ENCODE measurements around the gene SLC7A6.

Gene SLC7A6

DNA sequence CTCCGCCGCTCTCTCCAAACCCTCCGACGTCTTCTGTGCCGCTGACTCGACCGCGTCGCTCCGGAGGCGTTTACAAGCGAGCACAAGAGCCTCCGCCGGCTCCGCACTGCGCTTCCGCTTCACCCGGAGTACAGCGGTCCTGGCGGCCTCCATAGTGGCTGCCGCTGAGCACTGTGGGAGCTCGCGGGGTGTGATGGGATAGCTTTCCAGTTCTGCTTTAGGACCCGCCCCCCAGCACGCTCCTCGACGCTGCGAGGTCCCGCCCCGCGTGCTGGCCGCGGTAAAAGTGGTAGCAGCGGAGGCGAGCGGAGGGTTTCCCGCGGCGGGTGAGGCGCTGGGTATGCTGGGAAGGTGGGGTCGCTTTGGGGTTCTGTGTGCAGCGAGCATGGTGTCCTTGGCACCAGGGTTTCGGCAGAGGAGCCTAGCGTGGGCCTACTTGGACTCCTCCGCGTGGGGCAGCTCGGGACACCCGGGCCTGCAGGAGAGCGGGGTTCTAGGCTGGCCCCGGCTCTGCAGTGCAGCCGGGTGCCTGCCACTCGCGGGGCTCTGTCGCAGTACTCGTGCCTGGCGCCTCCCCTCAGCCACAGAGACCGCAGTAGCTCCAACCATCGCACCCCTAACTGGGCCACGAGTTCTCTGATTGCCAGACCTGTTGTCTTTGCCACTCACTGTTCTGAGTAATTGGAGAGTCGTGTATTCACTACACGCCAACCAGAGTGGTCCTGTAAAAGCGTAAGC is 46.6 kb downstream of the SLC7A6 start, which contains the start of the genes PRMT7 and SLC7A6OS:
Gene PRMT7 (plus strand): TSS at position 246 of the 738 bp plus-strand sequence. CDS start 4,961 bp downstream, outside the sequence.
Gene SLC7A6OS (minus strand): TSS at position 173 of the 738 bp plus-strand sequence. CDS start 20 bp downstream, at position 153.
- DNase-seq, result peak; percentile 87

DNA sequence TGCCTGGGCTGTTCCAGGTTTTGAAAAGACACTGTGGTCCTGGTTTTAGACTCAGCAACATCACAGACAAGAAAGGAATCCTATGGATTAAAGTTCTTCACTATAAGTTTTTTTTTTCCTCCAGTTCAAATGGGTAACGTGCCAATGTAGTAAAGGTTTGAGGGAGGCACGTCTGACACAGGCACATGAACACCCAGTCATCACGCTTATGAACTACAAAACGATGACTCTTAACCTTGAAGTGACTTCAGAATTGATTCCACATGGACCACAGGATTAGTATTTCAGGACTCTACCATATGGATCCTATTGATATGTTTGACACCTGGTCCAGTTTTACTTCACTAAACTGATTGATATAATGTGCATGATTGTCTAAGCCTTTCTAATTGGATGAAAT is 48.8 kb downstream of the SLC7A6 start:
- no peak for DNase-seq

DNA sequence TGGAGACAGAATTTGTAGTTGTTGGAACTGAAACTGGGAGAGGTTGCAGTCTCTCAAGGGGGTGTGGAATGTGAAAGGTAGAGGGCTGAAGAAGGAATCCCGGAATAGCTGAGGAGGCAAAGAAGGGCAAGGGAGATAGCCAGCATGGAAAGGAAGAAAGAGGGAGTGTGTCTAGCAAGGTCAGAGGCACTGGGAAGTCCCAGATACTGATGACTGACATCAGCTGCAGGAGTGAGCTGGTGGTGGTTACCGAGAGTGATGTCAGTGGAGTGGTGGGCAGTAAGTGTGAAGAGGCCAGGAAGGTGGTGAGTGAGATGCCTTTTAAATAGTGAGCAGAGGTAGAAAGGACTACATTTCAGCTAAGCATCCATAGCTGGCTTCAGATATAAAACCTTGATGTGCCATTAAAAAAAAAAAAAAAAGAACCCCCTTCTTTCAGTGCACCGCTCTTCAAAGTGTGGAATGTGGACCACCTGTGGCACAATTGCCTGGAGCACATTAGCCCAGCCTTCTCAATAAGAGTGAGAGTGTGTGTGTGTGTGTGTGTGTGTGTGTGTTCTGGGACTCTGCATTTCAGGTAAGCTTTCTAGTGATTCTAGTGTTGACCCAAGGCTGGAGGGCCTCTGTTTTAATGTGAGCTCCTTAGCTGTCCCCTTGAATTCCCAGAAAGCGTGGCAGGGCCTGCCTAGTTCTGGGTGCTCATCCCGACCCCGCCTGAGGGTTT is 55.0 kb downstream of the SLC7A6 start:
- peak; percentile 3 for DNase-seq

DNA sequence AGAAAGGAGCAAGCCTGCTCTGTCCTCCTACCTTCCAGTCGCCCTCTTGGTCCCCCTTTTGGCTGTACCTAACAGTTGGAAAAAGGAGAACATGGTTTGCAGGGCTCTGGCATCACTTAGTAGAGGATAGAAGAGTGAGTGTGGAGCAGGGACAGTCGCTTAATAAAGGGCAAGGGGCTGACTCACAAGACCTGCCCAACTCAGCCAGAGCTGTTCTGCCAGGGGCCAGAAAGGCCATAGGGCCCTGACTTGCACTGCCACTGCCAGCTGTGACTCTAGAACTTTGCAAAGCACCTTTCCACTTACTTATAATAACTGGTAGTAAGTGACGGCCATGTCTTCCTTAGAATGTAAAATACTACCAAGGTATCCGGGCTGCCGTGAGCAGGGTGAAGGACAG is 60.0 kb downstream of the SLC7A6 start:
- no peak for DNase-seq

DNA sequence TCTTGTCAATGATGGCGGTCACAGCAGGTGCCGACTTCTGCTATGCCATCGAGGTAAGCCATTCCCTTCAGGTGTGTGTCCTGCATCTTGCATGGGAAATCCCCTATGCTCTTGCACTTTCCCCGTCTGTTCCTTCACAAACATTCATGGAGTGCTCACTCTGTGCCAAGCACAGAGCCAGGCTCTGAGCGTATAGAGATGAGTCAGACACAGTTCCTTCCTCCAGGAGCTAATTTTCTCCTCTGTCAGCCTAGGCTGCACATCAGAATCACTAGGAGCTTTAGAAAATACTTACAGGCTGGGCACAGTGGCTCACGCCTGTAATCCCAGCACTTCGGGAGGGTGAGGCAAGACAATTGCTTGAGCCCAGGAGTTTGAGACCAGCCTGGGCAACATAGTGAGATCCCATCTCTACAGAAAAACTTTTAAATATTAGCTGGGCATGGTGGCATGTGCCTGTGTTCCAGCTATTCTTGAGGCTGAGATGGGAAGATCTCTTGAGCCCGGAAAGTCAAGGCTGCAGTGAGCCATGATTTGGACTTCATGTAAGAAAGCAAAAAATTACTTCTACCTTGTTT is 60.5 kb downstream of the SLC7A6 start:
- no peak for DNase-seq

DNA sequence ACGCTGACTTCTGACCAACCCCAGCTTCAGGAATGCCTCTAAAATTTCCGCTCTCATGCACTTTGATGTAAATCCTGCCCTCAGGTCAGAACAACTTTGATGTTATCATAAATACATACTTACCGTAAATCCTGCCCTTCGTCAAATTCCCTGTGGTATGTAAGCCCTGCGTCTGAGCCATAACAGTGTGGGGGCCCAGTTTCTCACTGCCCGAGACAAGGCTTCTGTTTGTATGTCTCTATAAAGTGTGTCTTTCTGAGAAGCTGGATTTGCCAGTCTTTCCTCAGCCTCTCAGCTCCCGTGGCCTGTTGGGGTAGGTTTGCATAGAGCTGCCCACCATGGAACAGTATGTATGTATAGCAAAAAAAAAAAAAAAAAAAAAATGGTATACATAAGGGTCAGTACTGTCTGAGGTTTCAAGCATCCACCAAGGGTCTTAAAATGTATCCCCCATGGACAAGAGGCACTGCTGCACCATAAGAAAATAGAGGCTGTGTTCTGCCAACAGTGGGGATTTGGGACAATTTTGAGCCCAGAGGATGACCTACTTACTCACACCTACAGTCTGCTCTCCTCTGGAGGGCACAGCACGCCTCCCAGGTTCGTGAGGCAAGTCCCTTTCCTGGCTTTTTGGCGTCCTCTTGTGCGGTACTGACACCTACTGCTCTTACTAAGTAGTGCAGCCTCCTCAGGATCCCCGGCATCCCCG is 64.0 kb downstream of the SLC7A6 start:
- DNase-seq, result peak; percentile 79

DNA sequence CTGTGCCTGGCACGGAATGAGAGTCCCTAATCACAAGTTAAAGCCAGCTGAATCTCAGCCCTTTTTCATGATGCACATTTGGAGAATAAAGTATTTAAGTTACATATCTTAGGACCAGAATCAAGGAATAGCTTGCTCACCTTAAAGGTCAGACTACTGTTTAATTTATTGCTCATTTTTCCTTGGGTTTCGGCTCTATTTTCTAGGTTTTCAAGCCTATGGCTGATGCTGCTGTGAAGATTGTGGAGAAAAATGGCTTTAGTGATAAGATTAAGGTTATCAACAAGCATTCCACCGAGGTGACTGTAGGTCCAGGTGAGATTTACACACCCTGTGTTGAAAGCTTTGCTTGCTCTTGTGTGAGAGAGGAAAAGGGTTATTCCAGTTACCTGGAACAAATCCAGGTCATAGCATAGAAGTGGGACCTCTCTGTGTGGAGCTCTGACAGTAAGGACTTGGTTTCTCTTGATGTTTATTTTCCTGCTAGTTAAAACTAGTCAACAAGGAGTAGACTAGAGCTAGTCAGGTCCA is 64.6 kb downstream of the SLC7A6 start:
- DNase-seq, result no peak

DNA sequence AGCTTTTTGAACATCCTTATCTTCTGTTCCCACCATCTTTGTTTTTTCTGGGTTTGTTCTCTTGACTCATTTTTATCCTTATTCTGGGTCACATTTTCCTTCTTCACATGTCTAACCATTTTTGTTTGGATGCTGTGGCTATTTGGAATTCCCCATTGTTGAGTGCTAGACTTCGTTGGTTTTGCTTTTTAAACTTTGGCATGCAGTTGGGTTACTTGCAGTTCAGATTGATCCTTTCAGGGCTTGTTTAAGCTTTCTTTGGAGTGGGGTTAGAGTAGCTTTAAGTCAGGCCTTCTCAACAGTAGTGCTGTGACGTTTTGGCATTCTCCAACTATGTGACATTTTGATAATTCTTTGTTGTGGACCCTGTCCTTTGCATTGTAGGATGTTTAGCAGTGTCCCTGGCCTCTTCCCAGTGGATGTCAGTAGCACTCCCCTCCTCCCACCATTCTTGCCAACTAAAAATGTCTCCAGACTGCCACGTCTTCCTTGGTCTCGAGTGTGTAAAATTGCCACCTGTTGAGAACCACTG is 67.6 kb downstream of the SLC7A6 start:
- no peak for DNase-seq

DNA sequence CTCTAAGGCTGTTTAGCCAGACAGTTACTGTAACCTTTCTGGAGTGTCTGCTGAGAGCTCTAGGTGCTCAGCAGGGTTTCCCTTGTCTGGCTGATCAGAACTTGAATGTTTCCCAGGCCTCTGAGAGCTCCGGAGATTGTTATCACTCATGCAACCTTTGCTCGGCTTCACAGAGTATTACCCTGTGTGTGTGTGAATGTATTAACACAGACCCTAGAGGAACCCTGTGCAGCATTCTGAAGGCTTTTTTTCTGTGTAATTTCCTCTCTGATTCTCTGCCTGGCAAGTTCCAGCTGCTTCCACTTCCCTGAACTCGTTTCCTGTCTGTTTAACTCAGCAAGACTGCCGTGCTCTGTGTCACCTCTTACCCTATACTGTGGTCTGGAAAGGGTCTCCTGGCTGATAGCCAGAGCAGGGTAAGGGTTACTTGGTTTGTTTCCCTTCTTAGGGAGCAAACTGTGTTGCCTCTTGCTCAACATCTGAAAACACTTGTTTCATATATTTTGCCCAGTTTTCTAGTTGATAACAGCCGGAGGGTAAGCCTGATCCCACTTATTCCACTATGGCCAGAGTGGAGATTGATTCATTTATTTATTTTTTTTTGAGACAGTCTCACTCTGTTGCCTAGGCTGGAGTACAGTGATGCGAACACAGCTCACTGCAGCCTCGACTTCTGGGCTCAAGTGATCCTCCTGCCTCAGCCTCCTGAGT is 68.2 kb downstream of the SLC7A6 start:
- DNase-seq, result no peak

DNA sequence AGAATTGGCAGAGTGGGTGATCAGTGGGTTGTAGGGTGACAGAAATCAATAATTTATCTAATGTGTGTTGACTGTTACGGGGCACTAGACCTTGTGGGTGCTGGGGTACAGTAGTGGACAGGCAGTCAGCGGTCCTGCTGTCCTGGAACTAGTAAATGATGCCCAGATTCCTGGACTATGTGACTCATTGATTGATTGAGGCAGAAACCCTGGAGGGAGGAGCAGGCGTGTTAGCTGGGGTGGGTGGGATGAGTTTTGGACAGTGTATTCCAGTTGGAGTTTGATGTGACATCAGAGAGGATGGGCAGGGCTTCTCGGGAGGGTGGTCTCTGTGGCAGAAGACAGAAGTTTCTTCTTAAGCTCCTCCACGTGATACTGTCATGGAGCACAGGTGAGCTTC is 70.8 kb downstream of the SLC7A6 start:
- no peak for DNase-seq

DNA sequence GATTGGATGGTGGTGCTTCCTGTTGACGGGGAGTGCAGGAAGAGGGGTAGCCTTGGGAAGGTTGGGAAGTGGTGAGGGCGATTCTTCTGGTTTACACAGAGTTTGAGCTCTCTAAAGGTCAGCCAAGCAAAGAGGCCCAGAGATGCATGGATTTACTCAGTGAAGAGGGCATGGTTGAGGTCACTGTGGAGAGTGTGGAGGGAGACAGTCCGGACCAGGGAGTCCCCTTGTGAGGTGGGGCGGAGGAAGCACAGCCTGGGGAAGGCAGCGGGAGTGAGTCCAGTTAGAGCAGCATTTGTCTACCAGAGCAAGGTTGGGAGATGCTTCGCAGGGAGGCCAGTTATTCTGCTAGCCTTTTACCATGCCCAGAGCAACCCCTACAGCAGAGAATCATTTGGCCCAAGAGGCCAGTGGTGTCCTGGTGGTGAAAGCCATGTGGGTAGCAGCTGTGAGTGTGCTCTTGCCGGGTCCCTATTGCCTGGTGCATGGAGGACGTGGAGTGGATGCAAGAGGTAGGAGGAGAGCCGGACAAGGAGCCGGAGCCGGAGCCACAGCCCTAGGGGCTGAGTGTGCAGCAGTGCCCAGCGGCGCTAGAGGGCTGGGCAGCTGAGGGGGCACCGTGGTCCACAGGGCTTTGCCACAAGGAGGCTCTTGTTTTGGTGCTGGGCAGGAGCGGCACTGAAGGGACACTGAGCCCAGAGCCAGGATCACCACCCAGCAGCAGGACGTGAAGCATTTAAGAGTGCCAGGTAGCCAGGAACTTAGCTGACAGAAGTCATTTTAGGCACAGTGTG is 74.2 kb downstream of the SLC7A6 start:
- no peak for DNase-seq

DNA sequence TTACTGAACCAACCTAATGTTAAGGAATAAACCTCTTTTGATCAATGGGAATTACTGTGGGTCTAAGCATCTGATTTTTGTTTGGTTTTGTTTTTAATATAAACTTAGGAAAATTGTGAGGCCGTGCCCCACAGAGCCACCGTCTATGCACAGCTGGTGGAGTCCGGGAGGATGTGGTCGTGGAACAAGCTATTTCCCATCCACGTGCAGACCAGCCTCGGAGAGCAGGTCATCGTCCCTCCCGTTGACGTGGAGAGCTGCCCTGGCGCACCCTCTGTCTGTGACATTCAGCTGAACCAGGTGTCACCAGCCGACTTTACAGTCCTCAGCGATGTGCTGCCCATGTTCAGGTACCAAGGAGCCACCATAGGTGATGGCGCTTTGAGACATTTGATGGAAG is 74.9 kb downstream of the SLC7A6 start:
- no peak for DNase-seq

DNA sequence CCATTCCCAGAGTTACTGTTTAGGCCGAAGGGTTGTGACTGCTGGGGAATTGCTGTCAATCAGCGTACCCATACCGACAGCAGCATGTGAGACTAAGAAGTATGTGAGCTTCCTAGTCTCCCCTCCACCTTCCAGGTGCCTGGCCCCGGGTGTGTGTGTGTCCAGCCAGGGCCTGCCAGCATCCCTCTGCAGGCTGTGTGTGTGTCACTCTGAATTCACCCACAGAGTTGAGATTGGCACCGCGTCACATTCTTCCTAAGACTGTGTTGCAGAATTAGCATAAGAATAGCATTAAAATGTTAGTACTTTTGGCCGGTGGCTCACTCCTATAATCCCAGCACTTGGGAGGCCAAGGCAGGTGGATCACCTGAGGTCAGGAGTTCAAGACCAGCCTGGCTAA is 78.3 kb downstream of the SLC7A6 start:
- DNase-seq, result no peak

DNA sequence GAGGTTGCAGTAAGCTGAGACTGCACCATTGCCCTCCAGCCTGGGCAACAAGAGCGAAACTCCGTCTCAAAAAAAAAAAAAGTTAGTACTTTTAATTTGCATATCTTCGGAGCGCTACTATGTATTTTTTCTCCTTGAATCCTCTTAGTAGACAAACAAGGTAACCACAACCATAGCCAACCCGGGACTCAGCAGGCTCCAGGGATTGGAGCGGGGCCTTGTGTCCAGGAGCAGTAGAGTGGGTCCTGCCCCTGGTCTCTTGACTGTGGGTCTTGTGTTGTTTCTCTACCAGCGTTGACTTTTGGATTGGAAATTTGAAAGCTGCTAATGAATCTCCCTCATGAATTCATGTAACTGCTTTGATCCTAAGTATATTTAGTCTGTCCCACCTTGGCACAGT is 78.8 kb downstream of the SLC7A6 start:
- no peak for DNase-seq

DNA sequence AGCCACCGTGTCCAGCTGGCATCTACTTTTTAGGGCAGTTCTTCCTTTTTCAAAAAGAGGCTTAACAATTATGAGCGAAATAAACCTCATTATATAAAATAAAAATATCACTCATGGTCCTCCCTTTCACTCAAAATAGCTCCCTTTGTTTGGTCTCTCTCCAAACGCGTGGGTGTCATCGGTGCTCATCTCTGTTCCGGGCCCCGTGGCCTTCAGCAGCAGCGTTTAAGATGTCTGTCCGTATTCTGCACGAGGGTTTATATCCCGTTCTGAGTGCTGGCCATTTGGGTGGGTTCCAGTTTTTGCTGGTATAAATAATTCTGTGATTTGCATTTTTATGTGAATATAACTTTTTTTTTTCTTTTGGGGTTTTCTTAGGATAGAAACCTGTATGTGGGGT is 79.9 kb downstream of the SLC7A6 start:
- no peak for DNase-seq

DNA sequence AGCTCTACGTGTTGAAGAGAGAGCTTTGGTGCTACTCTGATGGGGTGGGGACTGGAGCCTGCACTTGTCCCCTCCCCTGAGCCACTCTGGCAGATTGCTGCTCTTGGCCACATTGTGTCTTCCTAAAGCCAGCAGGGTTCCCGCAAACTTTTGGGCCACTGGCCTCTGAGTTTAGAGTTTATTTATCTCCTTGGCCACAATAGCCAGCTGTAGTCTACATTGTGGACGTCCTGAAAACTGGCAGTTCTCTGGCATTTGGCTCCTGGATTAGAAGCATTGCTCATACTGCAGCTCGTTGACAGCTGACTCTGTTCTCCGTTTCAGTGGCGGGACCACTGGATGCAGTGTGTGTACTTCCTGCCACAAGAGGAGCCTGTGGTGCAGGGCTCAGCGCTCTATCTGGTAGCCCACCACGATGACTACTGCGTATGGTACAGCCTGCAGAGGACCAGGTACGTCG is 81.1 kb downstream of the SLC7A6 start:
- no peak for DNase-seq

DNA sequence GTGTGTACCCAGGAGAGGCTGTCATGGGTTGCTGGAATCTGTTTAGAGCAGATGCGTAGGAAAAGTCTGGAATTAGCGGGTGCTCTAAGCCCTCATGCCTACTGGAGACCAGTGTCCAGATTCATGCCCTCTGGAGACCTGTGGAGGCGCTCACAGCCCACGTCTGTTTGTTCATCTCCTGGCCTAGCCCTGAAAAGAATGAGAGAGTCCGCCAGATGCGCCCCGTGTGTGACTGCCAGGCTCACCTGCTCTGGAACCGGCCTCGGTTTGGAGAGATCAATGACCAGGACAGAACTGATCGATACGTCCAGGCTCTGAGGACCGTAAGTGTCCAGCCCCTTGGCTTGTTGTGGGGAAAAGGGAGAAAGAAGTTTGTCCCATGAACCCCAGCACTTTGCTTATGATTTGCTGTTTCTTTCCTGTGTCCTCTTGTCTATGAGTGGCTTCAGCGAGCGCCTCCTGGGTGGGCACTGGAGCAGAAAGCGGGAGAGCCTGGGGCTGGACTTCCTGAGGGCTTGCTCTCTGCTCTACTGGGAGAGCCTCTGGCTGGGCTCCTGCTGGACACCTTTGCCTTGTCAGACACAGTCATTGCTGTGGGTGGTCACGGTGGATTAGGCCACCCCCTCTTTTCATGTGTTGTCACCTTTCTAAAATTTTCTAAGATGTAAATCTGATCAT is 81.8 kb downstream of the SLC7A6 start:
- no peak for DNase-seq

DNA sequence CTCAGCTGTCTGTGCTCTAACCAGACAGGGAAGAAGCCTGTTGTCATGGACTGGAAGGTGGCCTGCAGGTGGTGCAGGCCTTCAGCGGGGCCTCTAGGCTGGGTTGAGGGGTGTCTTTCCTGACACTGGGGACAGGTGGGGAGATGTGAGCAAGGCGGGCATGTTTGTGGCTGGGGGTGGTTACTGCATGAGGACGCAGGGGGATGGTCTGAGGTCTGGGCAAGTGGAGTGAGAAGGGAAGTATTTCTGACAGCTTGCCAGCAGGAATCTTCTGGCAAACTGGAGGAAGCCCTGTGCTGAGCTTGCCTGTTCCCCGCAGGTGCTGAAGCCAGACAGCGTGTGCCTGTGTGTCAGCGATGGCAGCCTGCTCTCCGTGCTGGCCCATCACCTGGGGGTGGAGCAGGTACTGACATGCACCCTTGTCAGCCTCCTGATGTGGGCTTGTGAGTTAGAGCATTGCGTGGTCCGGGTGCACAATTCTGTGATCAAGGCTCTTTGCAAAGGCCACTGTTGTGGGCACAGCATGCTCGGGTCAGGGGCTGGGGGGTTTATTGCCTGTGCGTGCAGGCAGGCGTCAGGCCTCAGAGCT is 82.7 kb downstream of the SLC7A6 start:
- no peak for DNase-seq

DNA sequence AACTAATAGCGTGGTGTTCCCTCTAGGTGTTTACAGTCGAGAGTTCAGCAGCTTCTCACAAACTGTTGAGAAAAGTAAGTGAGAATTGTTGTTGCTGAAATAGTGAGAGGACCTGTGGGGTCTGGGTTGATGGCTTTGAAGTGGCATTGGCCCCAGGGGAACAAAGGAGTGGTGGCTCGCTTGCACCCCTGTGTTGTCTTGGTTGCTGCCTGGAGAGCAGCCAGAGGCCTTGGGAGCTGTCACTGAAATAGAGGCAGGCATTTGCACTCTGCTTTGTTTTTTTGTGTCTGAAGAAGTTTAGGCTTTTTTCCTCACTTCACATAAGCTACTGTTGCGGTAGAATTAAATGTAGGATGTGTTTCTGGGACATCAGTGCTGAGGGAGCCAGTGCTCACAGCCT is 83.3 kb downstream of the SLC7A6 start:
- no peak for DNase-seq

Measured in activated T-cell treated with anti-CD3 and anti-CD28 coated beads, Interleukin-2, amount 50 U/mL, for 1 hour (primary cell).